ENCODE measurements around the gene ADAM17. TPM values are rescaled to one million over a fixed set of nuclear protein-coding genes. Genes with fewer than 3 reads are reported as not detected.

Gene ADAM17
- total RNA-seq, 1 donor from 2014 or later, result 44.9 TPM

DNA sequence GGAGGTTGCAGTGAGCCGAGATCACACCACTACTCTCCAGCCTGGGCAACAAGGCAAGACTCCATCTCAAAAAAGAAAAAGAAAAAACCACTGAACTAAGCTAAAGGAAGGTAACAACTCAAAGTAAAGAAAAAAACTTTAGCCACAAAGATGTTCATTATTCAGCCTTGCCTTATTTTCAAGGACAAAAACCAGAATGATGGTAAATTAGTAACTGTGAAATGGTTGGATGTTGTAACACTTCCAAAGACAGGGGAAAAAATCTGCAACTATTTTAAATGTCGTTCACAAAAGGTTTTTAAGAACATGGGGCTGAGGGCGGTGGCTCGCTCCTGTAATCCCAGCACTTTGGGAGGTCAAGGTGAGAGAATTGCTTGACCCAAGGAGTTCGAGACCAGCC, 10.1 kb downstream of the ADAM17 start:
- Histone ChIP-seq H3K36me3 (ENCODE audit: insufficient read depth, low read length) (no peaks in the 10 kb centered on the region), H3K79me2 (ENCODE audit: insufficient read depth, low read length) (peaks cover 99% of the 10 kb centered on the region), H3K4me1 (ENCODE audit: insufficient read depth, low read length) (peaks cover 20% of the 10 kb centered on the region), H3K9ac (ENCODE audit: low read length) (no peak overlapping the region), H3K9me3 (ENCODE audit: insufficient read depth, low read depth, low read length) (no peaks in the 10 kb centered on the region), H2AFZ (ENCODE audit: low read depth, low read length) (no peak overlapping the region), H3K27me3 (ENCODE audit: insufficient read depth, low read length) (no peaks in the 10 kb centered on the region), H4K20me1 (ENCODE audit: insufficient read depth, low read length) (peaks cover 76% of the 10 kb centered on the region), H3K4me3 (ENCODE audit: insufficient read depth, low read depth, low read length) (no peak overlapping the region), H3K27ac (ENCODE audit: low read depth, low read length) (no peak overlapping the region), H3K4me2 (ENCODE audit: low read length) (no peak overlapping the region)
- FAIRE-seq, result no peak
- no peak for DNase-seq (ENCODE audit: low read depth)
- Mint-ChIP-seq H3K4me3 (ENCODE audit: unreplicated experiment) (no peak overlapping the region), H3K9me3 (ENCODE audit: unreplicated experiment) (no peaks in the 10 kb centered on the region), H3K27ac (ENCODE audit: unreplicated experiment) (no peak overlapping the region), H3K4me1 (ENCODE audit: low read depth, unreplicated experiment) (peaks cover 40% of the 10 kb centered on the region), H3K36me3 (ENCODE audit: low read depth, unreplicated experiment) (peaks cover 3% of the 10 kb centered on the region), H3K27me3 (ENCODE audit: low read depth, unreplicated experiment) (no peaks in the 10 kb centered on the region)
- TF ChIP-seq, protein P1, sequence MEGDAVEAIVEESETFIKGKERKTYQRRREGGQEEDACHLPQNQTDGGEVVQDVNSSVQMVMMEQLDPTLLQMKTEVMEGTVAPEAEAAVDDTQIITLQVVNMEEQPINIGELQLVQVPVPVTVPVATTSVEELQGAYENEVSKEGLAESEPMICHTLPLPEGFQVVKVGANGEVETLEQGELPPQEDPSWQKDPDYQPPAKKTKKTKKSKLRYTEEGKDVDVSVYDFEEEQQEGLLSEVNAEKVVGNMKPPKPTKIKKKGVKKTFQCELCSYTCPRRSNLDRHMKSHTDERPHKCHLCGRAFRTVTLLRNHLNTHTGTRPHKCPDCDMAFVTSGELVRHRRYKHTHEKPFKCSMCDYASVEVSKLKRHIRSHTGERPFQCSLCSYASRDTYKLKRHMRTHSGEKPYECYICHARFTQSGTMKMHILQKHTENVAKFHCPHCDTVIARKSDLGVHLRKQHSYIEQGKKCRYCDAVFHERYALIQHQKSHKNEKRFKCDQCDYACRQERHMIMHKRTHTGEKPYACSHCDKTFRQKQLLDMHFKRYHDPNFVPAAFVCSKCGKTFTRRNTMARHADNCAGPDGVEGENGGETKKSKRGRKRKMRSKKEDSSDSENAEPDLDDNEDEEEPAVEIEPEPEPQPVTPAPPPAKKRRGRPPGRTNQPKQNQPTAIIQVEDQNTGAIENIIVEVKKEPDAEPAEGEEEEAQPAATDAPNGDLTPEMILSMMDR (IDR thresholded peaks at IDR 0.05; ENCODE audit: insufficient read depth, low read depth, low read length), result no peak
- TF ChIP-seq EZH2 (IDR thresholded peaks at IDR 0.05; ENCODE audit: insufficient read depth, low read length), result no peak

GRCh38 chr2:9543557-9543956, 12.1 kb downstream of the ADAM17 start:
- H3K9me3 Mint-ChIP-seq (ENCODE audit: unreplicated experiment), result no peaks in the 10 kb centered on the region
- H3K27ac Mint-ChIP-seq (ENCODE audit: unreplicated experiment), result no peak overlapping the region
- Histone ChIP-seq H3K4me1 (ENCODE audit: insufficient read depth, low read length) (peaks cover 19% of the 10 kb centered on the region), H3K27ac (ENCODE audit: low read depth, low read length) (no peak overlapping the region), H3K36me3 (ENCODE audit: insufficient read depth, low read length) (no peaks in the 10 kb centered on the region), H3K27me3 (ENCODE audit: insufficient read depth, low read length) (no peaks in the 10 kb centered on the region), H3K4me2 (ENCODE audit: low read length) (no peak overlapping the region), H3K9me3 (ENCODE audit: insufficient read depth, low read depth, low read length) (no peaks in the 10 kb centered on the region), H2AFZ (ENCODE audit: low read depth, low read length) (no peak overlapping the region), H3K4me3 (ENCODE audit: insufficient read depth, low read depth, low read length) (no peak overlapping the region), H3K79me2 (ENCODE audit: insufficient read depth, low read length) (peaks cover 84% of the 10 kb centered on the region), H4K20me1 (ENCODE audit: insufficient read depth, low read length) (peaks cover 60% of the 10 kb centered on the region), H3K9ac (ENCODE audit: low read length) (no peak overlapping the region)
- DNase-seq (ENCODE audit: low read depth) (no peak), FAIRE-seq (no peak)
- TF ChIP-seq, protein P1 (IDR thresholded peaks at IDR 0.05; ENCODE audit: insufficient read depth, low read depth, low read length), result no peak
- no peak for TF ChIP-seq EZH2 (IDR thresholded peaks at IDR 0.05; ENCODE audit: insufficient read depth, low read length)
- H3K36me3 Mint-ChIP-seq (ENCODE audit: low read depth, unreplicated experiment), result peaks cover 3% of the 10 kb centered on the region
- H3K4me1 Mint-ChIP-seq (ENCODE audit: low read depth, unreplicated experiment), result peaks cover 33% of the 10 kb centered on the region
- no peak overlapping the region for H3K4me3 Mint-ChIP-seq (ENCODE audit: unreplicated experiment)
- H3K27me3 Mint-ChIP-seq (ENCODE audit: low read depth, unreplicated experiment), result no peaks in the 10 kb centered on the region

- TF ChIP-seq, protein P1 (IDR thresholded peaks at IDR 0.05; ENCODE audit: insufficient read depth, low read depth, low read length), result no peak
- no peak for TF ChIP-seq EZH2 (IDR thresholded peaks at IDR 0.05; ENCODE audit: insufficient read depth, low read length)
- no peak overlapping the region for H3K9ac ChIP-seq (ENCODE audit: low read length)
- Mint-ChIP-seq H3K27me3 (ENCODE audit: low read depth, unreplicated experiment) (no peaks in the 10 kb centered on the region), H3K36me3 (ENCODE audit: low read depth, unreplicated experiment) (peaks cover 4% of the 10 kb centered on the region), H3K9me3 (ENCODE audit: unreplicated experiment) (no peaks in the 10 kb centered on the region), H3K4me3 (ENCODE audit: unreplicated experiment) (no peak overlapping the region), H3K27ac (ENCODE audit: unreplicated experiment) (no peak overlapping the region), H3K4me1 (ENCODE audit: low read depth, unreplicated experiment) (peaks cover 4% of the 10 kb centered on the region)
- no peaks in the 10 kb centered on the region for H3K4me1 ChIP-seq (ENCODE audit: insufficient read depth, low read length)
- peaks cover 3% of the 10 kb centered on the region for H3K36me3 ChIP-seq (ENCODE audit: insufficient read depth, low read length)
- peak; percentile 40 for DNase-seq (ENCODE audit: low read depth)
- H3K27me3 ChIP-seq (ENCODE audit: insufficient read depth, low read length), result no peaks in the 10 kb centered on the region
- H3K4me3 ChIP-seq (ENCODE audit: insufficient read depth, low read depth, low read length), result no peak overlapping the region
- peak overlapping the region; percentile 25 for H3K4me2 ChIP-seq (ENCODE audit: low read length)
- H2AFZ ChIP-seq (ENCODE audit: low read depth, low read length), result no peak overlapping the region
- peaks cover 26% of the 10 kb centered on the region for H4K20me1 ChIP-seq (ENCODE audit: insufficient read depth, low read length)
- peak overlapping the region; percentile 40 for H3K27ac ChIP-seq (ENCODE audit: low read depth, low read length)
- FAIRE-seq, result no peak
- H3K9me3 ChIP-seq (ENCODE audit: insufficient read depth, low read depth, low read length), result no peaks in the 10 kb centered on the region
- peaks cover 62% of the 10 kb centered on the region for H3K79me2 ChIP-seq (ENCODE audit: insufficient read depth, low read length)
Measured at GRCh38 chr2:9539531-9539930, 16.1 kb downstream of the ADAM17 start.

All from astrocyte (in vitro differentiated cells and primary cell).